Prostate gland (tissue), 2 donors: ENCODE data around the gene CNDP2.

Experiments
- POLR2A ChIP-seq: fragments of 450-650 bp; IDR thresholded peaks from one replicate; pipeline ENCODE4 v1.6.1; 2016; ENCODE audit warnings: antibody characterized with exemption, mild to moderate bottlenecking
- POLR2AphosphoS5 ChIP-seq: sonication (generic); formaldehyde crosslinking; IDR thresholded peaks from one replicate; pipeline ENCODE4 v1.6.1; 2017; ENCODE audit warnings: antibody characterized with exemption
- TF ChIP-seq, protein P1 (sequence below), 4 experiments: fragments of 200-600 bp in 2 of 4; fragments of 450-650 bp in 2 of 4; sonication (generic) in 2 of 4; IDR thresholded peaks; 1 replicate in 3 of 4; 2 replicates in 1 of 4; pipeline ENCODE4 v1.5.1; 2016 to 2019; ENCODE audit warnings: antibody characterized with exemption in 4 of 4, mild to moderate bottlenecking in 2 of 4, moderate library complexity in 2 of 4

DNA sequence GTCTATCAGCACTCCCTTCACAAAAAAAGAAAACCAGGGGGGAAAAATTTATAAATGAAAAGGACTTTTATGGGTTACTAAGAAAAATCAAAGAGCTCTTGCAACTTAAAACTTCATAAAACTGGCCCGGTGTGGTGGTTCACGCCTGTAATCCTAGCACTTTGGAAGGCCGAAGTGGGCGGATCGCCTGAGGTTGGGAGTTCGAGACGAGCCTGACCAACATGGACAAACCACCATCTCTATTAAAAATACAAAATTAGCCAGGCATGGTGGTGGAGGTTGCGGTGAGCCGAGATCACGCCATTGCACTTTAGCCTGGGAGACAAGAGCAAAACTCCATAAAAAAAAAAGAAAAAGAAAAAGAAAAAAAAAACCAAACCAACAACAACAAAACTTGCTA lies 40.8 kb upstream of the CNDP2 start:
- TF ChIP-seq POLR2AphosphoS5 (no peak), POLR2A (no peak)
- TF ChIP-seq, protein P1, sequence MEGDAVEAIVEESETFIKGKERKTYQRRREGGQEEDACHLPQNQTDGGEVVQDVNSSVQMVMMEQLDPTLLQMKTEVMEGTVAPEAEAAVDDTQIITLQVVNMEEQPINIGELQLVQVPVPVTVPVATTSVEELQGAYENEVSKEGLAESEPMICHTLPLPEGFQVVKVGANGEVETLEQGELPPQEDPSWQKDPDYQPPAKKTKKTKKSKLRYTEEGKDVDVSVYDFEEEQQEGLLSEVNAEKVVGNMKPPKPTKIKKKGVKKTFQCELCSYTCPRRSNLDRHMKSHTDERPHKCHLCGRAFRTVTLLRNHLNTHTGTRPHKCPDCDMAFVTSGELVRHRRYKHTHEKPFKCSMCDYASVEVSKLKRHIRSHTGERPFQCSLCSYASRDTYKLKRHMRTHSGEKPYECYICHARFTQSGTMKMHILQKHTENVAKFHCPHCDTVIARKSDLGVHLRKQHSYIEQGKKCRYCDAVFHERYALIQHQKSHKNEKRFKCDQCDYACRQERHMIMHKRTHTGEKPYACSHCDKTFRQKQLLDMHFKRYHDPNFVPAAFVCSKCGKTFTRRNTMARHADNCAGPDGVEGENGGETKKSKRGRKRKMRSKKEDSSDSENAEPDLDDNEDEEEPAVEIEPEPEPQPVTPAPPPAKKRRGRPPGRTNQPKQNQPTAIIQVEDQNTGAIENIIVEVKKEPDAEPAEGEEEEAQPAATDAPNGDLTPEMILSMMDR (IDR thresholded peaks at IDR 0.05), result no peak
